HepG2 (cell line): ENCODE data around the gene RGS13. TPM values are rescaled to one million over a fixed set of nuclear protein-coding genes. Genes with fewer than 3 reads are reported as not detected.

Source experiments
- AHDC1 ChIP-seq: sonication (generic); formaldehyde crosslinking; IDR thresholded peaks from 2 replicates; pipeline ENCODE4 v1.5.1; 2020; ENCODE audit warnings: mild to moderate bottlenecking, missing genetic modification reagents, borderline replicate concordance
- ATF2 ChIP-seq: sonication (generic); formaldehyde crosslinking; IDR thresholded peaks from 2 replicates; pipeline ENCODE4 v1.4.0; 2020; ENCODE audit warnings: missing genetic modification reagents
- ATF3 ChIP-seq: sonication (generic); formaldehyde crosslinking; IDR thresholded peaks from 2 replicates; pipeline ENCODE4 v1.4.0; 2020; ENCODE audit warnings: missing genetic modification reagents
- ELF3 ChIP-seq: IDR thresholded peaks from 2 replicates; pipeline ENCODE4 v1.6.1; 2016; ENCODE audit warnings: missing genetic modification reagents, missing compliant biosample characterization
- ELK4 ChIP-seq: sonication (generic); formaldehyde crosslinking; IDR thresholded peaks from 2 replicates; pipeline ENCODE4 v1.9.0; 2021; ENCODE audit warnings: missing genetic modification reagents, borderline replicate concordance
- FOSL1 ChIP-seq: sonication (generic); formaldehyde crosslinking; IDR thresholded peaks from 2 replicates; pipeline ENCODE4 v1.9.0; 2021; ENCODE audit warnings: missing genetic modification reagents, borderline replicate concordance
- GABPB1 ChIP-seq: IDR thresholded peaks from 2 replicates; pipeline ENCODE4 v1.6.1; 2016; ENCODE audit warnings: mild to moderate bottlenecking, missing genetic modification reagents, moderate library complexity, missing compliant biosample characterization
- KAT8 ChIP-seq: IDR thresholded peaks from 2 replicates; pipeline ENCODE4 v1.6.1; 2016; ENCODE audit warnings: missing genetic modification reagents, missing compliant biosample characterization
- KDM5A ChIP-seq: fragments of 200-600 bp; sonication (generic); IDR thresholded peaks from 2 replicates; pipeline ENCODE4 v1.7.0; 2018; ENCODE audit warnings: antibody characterized with exemption, mild to moderate bottlenecking, low read length, borderline replicate concordance
- MYNN ChIP-seq: sonication (generic); formaldehyde crosslinking; IDR thresholded peaks from 2 replicates; pipeline ENCODE4 v1.4.0; 2020; ENCODE audit warnings: mild to moderate bottlenecking, low read depth, missing genetic modification reagents
- NFIC ChIP-seq: IDR thresholded peaks from 2 replicates; pipeline ENCODE4 v1.6.1; 2012; ENCODE audit warnings: mild to moderate bottlenecking, low read length, inconsistent platforms
- NFYC ChIP-seq: IDR thresholded peaks from 2 replicates; pipeline ENCODE4 v1.6.1; 2016; ENCODE audit warnings: missing genetic modification reagents, missing compliant biosample characterization
- NR1H2 ChIP-seq: sonication (generic); formaldehyde crosslinking; IDR thresholded peaks from 2 replicates; pipeline ENCODE4 v1.8.1; 2022; ENCODE audit warnings: low read depth, missing genetic modification reagents, borderline replicate concordance
- NR2F2 ChIP-seq: IDR thresholded peaks from 2 replicates; pipeline ENCODE4 v1.6.1; 2012; ENCODE audit warnings: low read depth, inconsistent platforms, borderline replicate concordance
- PHF5A ChIP-seq: IDR thresholded peaks from one replicate; pipeline ENCODE4 v1.6.1; 2018; ENCODE audit warnings: low read depth, missing genetic modification reagents; ENCODE audit not compliant: unreplicated experiment
- RBM39 ChIP-seq: fragments of 200-400 bp; formaldehyde crosslinking; IDR thresholded peaks from one replicate; pipeline ENCODE4 v1.6.1; 2018; ENCODE audit warnings: antibody characterized with exemption, mild to moderate bottlenecking, low read depth, low read length; ENCODE audit not compliant: poor library complexity, severe bottlenecking
- SALL1 ChIP-seq: sonication (generic); formaldehyde crosslinking; IDR thresholded peaks from 2 replicates; pipeline ENCODE4 v1.8.0; 2022; ENCODE audit warnings: mild to moderate bottlenecking, missing genetic modification reagents
- polyA plus RNA-seq, 8 experiments: library from polyadenylated mRNA; depleted of rRNA in 3 of 8; stranded (reverse) in 7 of 8; unstranded in 1 of 8; fragments of >200 nt; fragmentation: Illumina TruSeq in 4 of 8; extraction: Trizol in 4 of 8; gene quantifications; 2 replicates each; pipeline versions ENCODE4 v1.2.1 to v1.2.3, GENCODE V29; 2011 to 2016; ENCODE audit warnings: low read depth in 4 of 8, missing spikeins in 1 of 8, mixed read lengths in 1 of 8; ENCODE audit not compliant: insufficient read depth in 1 of 8
- total RNA-seq, 5 experiments: library from RNA; depleted of rRNA; stranded (reverse); fragments of >200 nt; fragmentation: Illumina TruSeq; extraction: Trizol; gene quantifications; 2 replicates each; pipeline ENCODE4 v1.2.3, GENCODE V29; 2016; ENCODE audit warnings: low read depth in 1 of 5

RGS13 gene
- total and polyA plus RNA-seq, 2 of the 13 experiments (the other 11 are each of a cell fraction or from before 2014, with no cell fraction given), result not detected

DNA sequence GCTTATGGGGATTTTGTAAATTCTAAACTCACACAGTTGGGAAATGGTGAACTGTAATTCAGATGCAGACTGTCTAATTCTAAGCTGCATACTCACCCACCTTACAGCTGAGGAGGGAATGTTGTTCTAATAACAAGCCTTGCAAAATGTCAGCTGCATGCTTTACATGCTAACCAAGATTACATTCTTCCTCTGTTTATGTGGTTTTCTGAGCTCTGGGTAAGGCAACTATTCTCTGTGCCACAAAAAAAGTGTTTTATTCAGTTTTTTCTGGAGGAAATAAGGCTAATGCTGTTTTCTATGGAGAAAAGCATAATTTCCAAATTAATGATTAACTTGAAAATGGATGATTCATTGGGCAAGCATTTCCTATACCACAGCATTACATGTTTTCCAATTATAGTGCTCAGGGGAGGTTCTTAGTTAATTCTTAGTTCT is 64.9 kb downstream of the RGS13 start (continued):
- peak; percentile 31; the same call in 1 of the 2 replicates for TF ChIP-seq KAT8 (CRISPR knock-in tag)
- peak; percentile 39; the same call in 1 of the 2 replicates for TF ChIP-seq AHDC1 (CRISPR knock-in tag)
- TF ChIP-seq NR1H2, result no peak
- TF ChIP-seq SALL1 (CRISPR knock-in tag), result peak; percentile 38; the same call in 1 of the 2 replicates
- TF ChIP-seq PHF5A (CRISPR knock-in tag), result peak; percentile 41
- no peak for TF ChIP-seq RBM39
- TF ChIP-seq NFIC, result no peak
- TF ChIP-seq KDM5A, result no peak
- no peak for TF ChIP-seq NFYC
- peak; percentile 42 for TF ChIP-seq ELF3 (CRISPR knock-in tag)
- no peak for TF ChIP-seq NR2F2
- 0 out of 2 replicates have a peak, but pooled peaks have one; percentile 33 for TF ChIP-seq ATF2 (CRISPR knock-in tag)
- TF ChIP-seq ATF3 (CRISPR knock-in tag), result peak; percentile 77; the same call in 1 of the 2 replicates
- no peak for TF ChIP-seq GABPB1
- no peak for TF ChIP-seq ELK4 (CRISPR knock-in tag)
- no peak for TF ChIP-seq MYNN (CRISPR knock-in tag)
- peak; percentile 85; the same call in 1 of the 2 replicates for TF ChIP-seq FOSL1 (CRISPR knock-in tag)
